ENCODE results near the gene CASP3.
A peak's percentile ranks its signal among the peaks of the same experiment; 100 is the strongest.
"Not testable (repeated sequence)": the region's sequence is repeated elsewhere in the genome, so short reads cannot be mapped to it uniquely, and the experiment has no call there.

Gene CASP3

GRCh38 chr4:184596617-184597185, 52.5 kb downstream of the CASP3 start:
- no peak for DNase-seq (ENCODE audit: low spot score)

- no peak for DNase-seq (ENCODE audit: low spot score)
Observed at GRCh38 chr4:184596044-184596616, 53.1 kb downstream of the CASP3 start.

- DNase-seq (ENCODE audit: low spot score): no peak
Observed at GRCh38 chr4:184595430-184595829, 53.8 kb downstream of the CASP3 start.

GRCh38 chr4:184593461-184593860, 55.8 kb downstream of the CASP3 start:
- DNase-seq (ENCODE audit: low spot score): no peak

- not testable (repeated sequence) for DNase-seq (ENCODE audit: low spot score)
Observed at GRCh38 chr4:184591747-184592270, 57.4 kb downstream of the CASP3 start.

- DNase-seq (ENCODE audit: low spot score): no peak
Observed at GRCh38 chr4:184591070-184591677, 58.1 kb downstream of the CASP3 start.

GRCh38 chr4:184590196-184590595, 59.1 kb downstream of the CASP3 start:
- peak; percentile 40 for DNase-seq (ENCODE audit: low spot score)

GRCh38 chr4:184588893-184589292, 60.4 kb downstream of the CASP3 start:
- no peak for DNase-seq (ENCODE audit: low spot score)

- peak; percentile 27 for DNase-seq (ENCODE audit: low spot score)
Observed at GRCh38 chr4:184587701-184588100, 61.5 kb downstream of the CASP3 start.

- DNase-seq (ENCODE audit: low spot score): no peak
Observed at GRCh38 chr4:184587221-184587620, 62.0 kb downstream of the CASP3 start.

- no peak for DNase-seq (ENCODE audit: low spot score)
Observed at GRCh38 chr4:184583738-184584502, 65.3 kb downstream of the CASP3 start.
